ENCODE results near the gene TLR8.
"Not testable (repeated sequence)": the region's sequence is repeated elsewhere in the genome, so short reads cannot be mapped to it uniquely, and the experiment has no call there.

Gene TLR8

DNA sequence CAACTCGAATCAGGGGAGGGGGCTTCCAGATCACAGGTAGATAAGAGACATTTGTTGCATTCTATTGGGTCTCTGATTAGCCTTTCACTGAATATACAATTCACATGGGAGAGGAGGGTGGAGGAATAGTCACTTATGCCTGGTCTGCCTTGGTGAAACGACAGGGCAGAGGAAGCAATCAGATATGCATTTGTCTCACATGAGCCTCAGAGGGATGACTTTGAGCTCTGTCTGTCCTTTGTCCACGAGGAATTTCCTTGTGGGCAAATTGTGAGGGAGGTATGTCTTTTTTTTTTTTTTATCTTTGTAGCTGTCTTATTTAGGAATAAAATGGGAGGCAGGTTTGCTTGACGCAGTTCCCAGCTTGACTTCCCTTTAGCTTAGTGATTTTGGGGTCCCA, 40.0 kb downstream of the TLR8 start:
- DNase-seq = no peak

DNA sequence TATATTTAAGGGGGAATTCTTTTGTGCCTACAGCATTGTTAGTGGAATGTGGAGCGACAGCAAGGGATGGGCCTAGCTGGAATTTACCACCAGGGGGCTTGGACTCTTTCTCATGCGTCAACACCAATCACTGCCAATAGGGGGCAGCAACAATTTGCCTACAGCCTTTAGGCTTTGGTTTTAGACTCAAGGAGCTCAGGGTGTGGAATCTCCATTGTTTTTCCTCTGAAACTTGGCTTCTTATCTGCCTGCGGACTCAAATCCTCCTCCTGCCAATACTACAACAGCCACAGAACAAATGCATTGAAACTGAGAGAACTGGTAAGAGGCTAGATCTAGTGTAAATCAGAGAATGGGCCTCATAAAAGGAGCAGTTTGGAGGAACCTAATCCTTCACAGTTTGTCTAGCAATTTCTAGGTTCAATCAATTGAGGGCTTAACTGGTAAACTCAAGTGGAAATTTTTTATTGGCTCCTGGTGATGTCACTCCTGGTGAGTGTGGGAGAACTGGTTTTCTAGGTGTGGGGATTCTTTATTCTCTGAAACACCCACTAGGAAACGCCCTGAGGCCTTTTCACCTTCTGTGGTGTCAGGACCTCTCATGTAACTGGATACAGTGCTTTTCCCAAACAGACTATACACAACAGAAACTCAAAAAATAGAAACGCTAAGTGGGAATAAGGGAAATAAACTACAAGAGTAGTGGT, 40.6 kb downstream of the TLR8 start:
- peak in 27 of 58 donors; percentile 0 to 39 (median 9) for DNase-seq

DNA sequence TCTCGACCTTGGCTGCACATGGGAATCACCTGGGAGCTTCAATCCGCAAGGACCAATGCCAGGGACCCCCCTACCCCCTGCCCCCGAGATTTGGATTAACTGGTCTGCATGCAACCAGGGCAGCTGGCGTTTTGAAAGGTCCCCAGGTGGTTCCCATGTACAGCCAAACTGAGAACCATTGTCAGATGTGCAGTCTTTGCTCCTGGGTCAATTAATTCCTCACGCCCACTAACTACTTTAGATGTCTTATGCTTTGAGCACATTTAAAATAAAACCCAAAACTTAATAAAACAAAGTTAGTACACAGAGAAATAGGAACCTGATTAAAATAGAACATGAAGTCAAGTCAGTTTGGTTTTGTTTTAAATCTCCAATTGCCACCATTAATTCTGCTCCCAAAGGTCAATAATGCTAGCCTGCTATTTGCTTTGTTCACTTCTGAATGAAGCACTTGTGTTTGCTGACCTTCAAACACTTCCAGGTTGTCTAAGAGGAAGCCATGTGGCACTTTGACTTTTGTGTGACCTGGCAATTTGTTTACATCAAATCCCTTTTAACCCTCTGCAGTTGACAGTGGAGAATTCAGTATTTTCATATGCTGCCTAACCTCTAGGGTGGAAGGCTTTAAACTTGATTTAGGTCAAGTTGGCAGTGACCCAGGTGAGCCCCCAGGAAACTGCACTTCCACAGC, 41.3 kb downstream of the TLR8 start:
- DNase-seq = no peak

DNA sequence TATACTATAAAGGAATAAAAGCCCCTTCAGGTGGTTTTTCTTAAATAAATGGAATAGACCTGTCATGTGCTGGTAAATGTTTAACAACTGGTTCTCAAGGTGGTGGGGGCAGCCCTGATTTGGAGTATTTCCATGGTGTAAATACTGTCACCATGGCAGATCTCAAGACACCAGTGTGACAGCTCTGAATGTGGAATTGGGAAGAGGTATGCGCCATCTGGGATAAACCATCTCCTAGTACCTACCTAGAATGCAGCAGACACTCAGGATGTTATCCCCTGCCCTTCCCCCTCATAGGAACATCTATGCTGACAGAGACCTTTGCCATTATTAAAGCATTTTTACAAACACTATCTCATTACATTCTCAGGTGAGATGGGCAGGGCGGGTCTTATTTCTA, 42.1 kb downstream of the TLR8 start:
- no peak for DNase-seq

DNA sequence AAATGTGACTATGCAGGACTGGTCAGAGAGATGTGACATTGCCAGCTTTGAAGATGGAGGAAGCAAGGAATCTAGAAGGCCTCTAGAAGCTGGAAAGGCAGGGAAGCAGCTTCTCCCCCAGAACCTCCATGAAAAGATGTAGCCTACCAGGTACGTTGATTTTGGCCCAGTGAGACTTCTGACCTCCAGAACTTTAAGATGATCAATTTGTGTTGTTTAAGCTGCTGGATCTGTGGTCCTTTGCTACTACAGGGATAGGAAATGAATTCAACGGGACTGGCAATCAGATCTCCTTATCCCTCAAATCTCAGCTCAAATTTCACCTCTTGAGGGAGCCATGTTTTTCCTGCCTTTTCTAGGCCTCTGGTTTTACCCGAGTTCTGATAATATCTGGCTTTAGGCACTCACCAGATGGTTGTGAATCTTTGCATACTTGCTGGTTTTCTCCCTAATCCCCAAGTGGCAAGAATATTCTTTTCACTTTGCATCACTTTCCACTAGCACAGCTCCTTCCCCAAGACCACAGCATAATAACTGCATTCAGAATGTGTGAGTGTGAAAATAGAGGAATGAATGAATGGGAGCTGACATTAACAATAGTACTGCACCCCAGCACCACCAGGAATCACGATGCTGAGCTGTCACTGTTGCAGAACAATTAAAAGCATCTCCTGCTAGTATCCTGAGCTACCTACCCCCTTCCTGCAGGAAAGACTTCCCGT, 42.9 kb downstream of the TLR8 start:
- DNase-seq = no peak

DNA sequence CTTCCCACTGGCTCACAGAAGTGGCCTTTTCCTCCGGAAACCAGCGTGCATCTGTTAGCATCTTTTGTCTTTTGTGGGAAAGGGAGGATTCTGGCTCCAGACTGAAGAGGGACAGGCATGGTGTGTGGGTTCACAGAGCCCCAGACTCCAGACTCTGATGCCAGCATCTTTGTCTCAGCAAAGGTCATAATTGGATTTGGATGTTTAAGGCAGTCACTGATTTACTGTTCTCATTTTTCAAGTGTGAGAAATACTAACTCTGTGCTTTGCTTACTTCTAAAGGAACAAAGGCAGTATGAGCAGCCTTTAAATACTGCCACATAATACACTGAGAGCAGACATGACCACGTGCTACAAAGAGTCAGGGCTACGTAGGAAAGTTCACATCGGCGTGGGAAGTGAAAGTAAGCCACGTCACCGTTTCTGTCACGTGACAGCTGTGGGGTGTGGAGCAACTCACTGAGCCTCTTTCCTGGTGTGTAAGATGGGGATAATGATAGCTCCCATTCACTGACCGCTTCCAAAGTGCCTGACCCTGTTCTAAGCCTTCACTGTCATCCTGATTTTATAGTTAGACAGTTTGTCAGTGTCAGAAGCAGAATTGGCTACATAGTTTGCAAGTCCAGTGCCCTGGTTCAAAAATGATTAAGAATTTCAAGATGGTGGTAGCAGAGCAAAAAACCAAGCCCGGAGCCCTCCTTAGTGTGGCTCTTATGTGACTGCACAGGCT, 43.7 kb downstream of the TLR8 start:
- peak in 55 of 58 donors; percentile 1 to 76 (median 42) for DNase-seq

DNA sequence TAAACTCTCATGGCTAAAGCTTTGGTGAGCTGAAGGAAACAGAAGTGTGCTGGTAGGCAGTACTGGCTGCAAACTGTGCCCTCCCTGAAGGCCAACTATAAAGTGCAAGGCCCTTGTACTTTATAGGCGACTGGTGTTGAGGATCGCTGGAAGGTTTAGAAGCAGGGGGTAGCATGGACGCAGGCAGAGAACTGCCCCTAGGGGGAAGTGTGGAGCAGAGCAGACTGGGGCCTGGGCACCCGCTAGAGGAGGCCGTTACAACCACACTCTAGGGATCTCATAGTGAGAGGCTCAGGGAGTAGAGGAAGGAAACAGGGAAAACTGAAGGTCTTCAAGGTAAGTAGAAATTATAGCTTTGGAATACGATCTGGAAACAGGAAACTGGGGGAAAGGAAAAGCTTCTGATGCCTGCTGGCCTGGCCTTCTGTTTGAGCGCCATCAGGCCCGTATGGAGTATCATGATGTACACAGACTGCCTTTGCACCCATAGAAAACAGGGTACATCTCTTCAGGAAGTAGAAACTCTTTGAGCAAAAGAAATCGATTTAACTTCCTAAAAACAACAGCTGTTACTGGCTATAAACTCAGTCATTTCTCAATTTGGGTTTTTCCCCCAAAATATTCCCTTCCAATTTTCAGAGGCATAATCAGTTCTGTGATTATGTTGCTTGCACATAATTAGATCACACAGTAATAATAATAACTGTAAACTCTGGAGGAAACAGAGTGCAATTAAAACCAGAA, 44.6 kb downstream of the TLR8 start:
- DNase-seq = peak in 1 of 58 donors; percentile 19

DNA sequence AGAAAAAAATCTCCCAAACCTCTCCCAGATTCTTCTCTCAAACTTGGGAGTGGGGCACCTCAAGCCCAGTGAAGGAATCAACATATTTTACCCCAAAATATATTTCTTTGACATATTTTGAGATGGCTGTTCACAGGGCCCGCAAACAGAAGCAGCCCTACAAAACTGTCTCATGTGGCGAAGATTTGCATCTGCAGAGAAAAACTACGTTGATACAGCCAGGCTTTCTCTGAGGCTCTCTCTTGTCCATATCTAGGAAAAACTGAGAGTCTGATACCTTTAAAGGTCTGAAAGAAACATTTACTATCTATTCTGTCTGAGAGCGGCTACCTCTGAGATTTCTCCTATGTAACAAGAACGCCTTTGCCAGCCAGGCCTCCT, 45.2 kb downstream of the TLR8 start:
- no peak for DNase-seq

DNA sequence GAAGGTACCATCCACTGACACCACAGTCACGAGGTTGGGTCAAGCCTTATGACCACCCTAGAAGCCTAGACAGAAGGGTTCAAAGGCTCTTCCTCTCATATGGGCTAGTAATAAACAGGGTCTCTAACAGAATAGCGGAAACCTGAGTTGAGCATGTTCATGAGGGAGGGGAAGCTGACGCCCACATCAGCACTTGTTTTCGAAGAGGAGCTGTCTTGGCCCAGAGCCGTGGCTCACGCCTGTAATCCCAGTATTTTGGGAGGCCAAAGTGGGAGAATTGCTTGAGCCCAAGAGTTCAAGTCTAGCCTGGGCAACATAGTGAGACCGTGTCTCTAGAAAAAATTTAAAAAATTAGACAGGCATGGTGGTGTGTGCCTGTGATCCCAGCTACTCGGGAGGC, 47.0 kb downstream of the TLR8 start:
- no peak for DNase-seq

DNA sequence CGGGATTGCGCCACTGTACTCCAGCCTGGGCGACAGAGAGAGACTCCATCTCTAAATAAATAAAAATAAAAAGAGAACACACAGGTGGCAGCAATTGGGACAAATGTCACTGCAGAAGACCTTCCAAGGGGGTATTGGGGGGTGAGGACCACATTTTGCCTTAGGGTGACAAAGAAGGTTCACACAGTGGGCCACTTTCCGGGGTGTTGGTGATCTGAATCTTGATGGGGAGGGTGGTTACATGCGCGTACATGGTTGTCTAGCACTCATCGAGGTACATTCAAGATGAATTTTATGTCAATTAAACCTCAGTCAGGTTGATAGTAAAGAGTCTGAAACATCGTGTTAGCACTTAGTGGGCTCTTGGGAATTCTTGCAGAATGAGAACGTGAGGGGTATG, 48.0 kb downstream of the TLR8 start:
- DNase-seq = no peak

DNA sequence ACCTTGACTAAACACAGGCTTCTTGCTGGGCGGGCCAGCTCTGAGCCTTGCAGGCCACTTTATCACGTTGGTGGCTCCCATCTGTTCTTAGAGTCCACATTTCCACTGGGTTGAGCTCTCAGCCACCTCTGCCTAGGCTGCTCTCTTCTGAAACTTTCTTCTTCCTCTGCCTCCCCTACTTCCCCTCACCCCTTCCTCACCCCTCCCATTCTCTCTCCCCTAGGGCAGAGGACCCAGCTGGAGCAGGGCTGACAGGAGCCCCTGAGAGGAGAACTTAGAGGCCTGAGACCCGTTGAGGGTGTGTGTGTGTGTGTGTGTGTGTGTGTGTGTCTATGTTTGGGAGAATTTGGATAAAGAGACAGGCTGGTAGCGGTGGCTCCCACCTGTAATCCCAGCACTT, 48.6 kb downstream of the TLR8 start:
- no peak for DNase-seq

DNA sequence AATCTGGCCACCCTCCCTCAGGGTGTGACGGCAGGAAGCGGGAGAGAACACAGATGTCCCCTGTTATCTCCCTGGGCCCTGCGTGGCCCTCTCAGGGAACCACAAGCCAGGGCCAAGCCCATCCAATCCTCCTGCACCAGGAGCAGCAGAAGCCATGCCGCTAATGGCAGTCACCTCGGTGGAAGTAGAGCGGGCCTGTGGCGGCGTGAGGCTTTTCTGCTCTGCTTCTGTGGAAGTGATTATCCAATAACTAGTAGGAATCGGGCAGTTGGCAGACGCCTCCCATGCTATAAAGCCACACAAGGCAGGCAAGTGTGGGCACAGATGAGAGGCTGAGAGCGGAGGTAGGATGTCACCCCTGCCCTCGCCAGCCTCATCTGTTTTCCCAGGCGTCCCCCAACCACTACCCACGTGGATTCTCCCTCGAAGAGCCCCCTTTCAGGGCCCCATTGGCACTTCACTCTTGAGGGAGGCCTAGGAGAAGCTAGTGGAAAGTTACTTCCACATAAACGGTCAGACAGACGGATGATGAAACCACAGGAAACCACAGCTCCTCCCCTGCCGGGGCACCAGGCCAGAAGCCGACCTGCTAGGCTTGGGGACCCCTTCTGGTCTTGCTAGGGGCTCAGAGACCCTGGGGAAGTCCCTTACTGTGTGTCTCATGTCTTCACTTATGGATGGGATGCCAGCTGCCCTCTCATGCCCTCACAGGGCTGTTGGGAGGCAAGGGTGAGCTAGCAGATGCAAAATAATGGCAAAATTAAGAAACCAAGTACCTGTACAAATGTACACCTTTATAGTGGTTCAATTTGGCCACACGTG, 49.7 kb downstream of the TLR8 start:
- peak in 27 of 58 donors; percentile 0 to 59 (median 20) for DNase-seq

DNA sequence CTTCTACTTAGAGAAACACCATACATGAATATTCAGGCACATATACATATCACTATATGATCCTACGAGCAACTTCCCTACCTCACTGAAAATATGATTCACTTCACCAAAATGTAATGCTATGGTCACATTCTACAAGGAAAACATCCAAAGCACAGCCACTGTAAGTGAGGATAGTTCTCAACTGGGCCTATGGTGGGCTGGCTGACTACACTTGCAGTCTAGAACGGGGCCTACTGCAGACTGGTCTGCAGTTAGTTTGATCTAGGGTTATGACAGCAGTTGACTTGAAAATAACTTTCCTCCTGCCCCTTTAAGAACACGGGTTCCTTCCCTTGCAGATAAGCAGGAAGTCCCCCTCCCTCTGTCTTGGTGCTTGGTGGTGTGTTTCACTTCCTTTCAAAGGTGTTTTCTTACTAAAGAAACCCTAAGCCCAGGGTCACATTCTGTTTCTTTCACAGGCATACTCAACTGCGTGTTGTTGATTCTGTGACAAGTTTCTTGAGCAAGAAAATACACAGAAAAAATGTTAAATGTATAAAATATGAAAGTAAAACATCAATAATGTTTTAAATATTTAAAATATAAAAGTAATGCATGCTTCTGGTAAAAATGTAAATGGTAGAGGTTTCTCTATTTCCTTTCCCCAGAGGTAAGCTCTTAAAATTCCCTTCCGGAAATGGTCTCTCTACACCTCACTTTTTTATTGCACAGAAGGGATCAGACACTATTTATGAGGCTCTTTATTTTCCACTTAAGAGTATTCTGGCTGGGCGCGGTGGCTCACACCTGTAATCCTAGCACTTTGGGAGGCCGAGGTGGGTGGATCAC, 50.5 kb downstream of the TLR8 start:
- DNase-seq = peak in 2 of 58 donors; percentile 11 to 24

DNA sequence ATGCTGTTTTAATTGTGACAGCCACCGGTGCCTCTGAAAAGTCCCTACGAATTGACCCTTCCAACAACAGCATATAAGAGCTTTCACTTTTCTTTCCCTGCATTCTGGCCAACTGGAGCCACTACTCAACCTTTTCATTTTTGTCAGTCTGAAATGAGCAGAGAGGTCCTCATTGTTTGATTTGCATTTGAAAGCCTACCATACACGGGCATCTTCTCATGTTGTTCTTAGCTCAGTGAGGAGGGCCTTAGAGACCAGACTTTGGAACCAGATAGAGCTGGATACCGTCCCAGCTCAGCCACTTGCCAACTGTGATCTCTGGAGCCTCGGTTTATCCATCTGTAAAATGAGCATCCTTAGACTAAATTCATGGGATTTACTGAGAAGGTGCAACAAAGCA, 51.6 kb downstream of the TLR8 start:
- no peak for DNase-seq

DNA sequence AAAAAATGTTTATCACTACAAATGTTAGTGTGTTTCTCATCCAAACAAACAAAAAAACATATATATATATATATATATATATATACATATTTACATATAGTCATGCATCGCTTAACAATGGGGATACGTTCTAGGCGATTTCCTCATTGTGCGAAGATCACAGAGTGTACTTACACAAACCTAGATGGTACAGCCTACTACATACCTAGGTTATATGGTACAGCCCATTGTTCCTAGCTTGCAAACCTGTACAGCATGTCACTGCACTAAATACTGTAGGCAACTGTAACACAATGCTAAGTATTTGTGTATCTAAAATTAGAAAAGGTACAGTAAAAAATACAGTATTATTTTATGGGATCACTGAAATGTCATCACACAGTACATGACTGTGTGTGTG, 52.0 kb downstream of the TLR8 start:
- DNase-seq = no peak

DNA sequence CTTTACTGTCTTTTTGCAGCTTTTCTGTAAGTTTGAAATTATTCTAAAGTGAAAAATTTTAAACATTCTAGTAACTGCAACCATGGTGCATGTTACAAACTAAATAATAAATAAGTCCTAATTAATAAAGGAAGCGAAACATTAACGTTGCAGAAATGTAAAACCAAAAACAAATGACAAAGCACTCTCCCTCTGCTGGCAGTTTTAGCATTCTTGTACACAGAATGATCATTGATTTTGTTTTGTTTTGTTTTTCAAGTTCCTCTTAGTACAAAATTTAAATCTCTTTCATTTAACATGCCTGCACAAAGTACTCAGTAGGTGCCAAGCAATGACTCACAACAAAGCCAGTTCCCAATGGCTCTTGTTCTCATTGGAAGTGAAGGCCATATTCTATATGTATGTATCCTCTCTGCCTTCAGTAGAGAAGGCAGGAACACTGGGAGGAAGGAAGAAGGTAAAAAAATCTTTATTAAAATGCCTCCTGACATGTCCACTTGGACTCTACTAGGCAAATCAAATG, 54.8 kb downstream of the TLR8 start:
- DNase-seq = no peak

DNA sequence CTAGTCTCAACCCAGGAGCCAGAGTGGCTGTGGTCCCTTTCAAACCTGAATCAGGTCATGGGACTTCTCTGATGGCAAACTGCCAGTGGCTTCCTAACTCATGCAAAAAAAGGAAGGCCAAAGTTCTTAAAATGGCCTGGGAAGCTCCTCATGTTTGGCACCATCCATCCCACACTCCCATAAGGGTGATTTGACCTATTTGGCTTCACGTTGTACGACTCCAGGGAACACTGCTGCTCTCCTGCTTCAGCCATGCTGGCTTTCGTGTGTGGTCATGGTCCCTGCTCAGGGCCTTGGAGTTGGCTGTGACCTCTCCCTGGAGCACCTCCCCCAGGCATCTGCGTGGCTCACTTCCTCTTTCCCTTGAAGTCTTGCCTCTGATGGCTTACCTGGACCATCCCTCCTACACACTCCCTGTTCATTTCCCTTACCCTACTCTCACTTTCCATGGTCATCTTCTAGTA, 55.7 kb downstream of the TLR8 start:
- no peak for DNase-seq

DNA sequence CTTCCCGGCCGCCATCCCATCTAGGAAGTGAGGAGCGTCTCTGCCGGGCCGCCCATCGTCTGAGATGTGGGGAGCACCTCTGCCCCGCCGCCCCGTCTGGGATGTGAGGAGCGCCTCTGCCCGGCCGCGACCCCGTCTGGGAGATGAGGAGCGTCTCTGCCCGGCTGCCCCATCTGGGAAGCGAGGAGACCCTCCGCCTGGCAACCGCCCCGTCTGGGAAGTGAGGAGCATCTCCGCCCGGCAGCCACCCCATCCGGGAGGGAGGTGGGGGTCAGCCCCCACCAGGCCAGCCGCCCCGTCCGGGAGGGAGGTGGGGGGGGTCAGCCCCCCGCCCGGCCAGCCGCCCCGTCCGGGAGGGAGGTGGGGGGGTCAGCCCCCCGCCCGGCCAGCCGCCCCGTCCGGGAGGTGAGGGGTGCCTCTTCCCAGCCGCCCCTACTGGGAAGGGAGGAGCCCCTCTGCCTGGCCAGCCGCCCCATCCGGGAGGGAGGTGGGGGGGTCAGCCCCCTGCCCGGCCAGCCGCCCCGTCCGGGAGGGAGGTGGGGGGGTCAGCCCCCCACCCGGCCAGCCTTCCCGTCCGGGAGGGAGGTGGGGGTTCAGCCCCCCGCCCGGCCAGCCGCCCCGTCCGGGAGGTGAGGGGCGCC, 56.9 kb downstream of the TLR8 start:
- not testable (repeated sequence) for DNase-seq

Data from anterior cingulate cortex (tissue), 58 donors.